Measurements from ENCODE around the gene ENTPD2.

- TF ChIP-seq FOXM1 (IDR thresholded peaks at IDR 0.05; ENCODE audit: borderline replicate concordance) = no peak
- TF ChIP-seq FOXA1 (IDR thresholded peaks at IDR 0.05) = no peak
Measured at GRCh38 chr9:137034709-137035506, 19.0 kb downstream of the ENTPD2 start.

All from HEK293T (cell line).